Esophagus muscularis mucosa (tissue), 3 donors: Measurements from ENCODE around the gene SFR1.

ENCODE experiments used
- CTCF ChIP-seq, 3 experiments: fragments of 200-600 bp in 2 of 3; fragments of 450-650 bp in 1 of 3; sonication (generic) in 2 of 3; IDR thresholded peaks; one replicate each; pipeline ENCODE4 v1.5.1; 2017 to 2019; ENCODE audit warnings: antibody characterized with exemption in 3 of 3, mild to moderate bottlenecking in 2 of 3, moderate library complexity in 1 of 3
- POLR2A ChIP-seq: fragments of 450-650 bp; IDR thresholded peaks from one replicate; pipeline ENCODE4 v1.6.1; 2017; ENCODE audit warnings: antibody characterized with exemption, moderate library complexity, mild to moderate bottlenecking, low read depth
- POLR2AphosphoS5 ChIP-seq, 2 donors: sonication (generic); formaldehyde crosslinking; IDR thresholded peaks; one replicate each; pipeline ENCODE4 v1.6.1; 2017; ENCODE audit warnings: antibody characterized with exemption in 2 of 2

- TF ChIP-seq CTCF (IDR thresholded peaks at IDR 0.05) (no peak), POLR2A (no peak), POLR2AphosphoS5 (IDR thresholded peaks at IDR 0.05) (no peak)
Observed at GRCh38 chr10:104084482-104085142, 37.4 kb upstream of the SFR1 start.
